Inferior parietal cortex (tissue), 1 donor: Measurements from ENCODE around the gene MESP2.
"Not testable (repeated sequence)": the region's sequence is repeated elsewhere in the genome, so short reads cannot be mapped to it uniquely, and the experiment has no call there.

Source experiments
- DNase-seq: peaks from one replicate; pipeline ENCODE4 v3.0.0-alpha.2; 2016; ENCODE audit errors: extremely low spot score

Gene MESP2

GRCh38 chr15:89781055-89781454 lies 4.9 kb downstream of the MESP2 start:
- DNase-seq, result no peak

- DNase-seq, result no peak
These were observed 5.9 kb downstream of the MESP2 start for GRCh38 chr15:89781891-89782618.

DNA sequence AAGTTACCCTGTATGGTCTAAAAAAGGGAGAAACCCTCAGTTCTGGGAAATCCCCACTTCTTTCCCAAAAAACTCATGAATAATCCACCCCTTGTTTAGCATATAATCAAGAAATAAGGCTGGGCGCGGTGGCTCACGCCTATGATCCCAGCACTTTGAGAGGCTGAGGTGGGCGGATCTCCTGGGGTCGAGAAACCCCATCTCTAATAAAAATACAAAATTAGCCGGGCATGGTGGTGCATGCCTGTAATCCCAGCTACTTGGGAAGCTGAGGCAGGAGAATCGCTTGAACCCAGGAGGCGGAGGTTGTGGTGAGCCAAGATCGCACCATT lies 6.5 kb downstream of the MESP2 start:
- DNase-seq, result not testable (repeated sequence)

DNA sequence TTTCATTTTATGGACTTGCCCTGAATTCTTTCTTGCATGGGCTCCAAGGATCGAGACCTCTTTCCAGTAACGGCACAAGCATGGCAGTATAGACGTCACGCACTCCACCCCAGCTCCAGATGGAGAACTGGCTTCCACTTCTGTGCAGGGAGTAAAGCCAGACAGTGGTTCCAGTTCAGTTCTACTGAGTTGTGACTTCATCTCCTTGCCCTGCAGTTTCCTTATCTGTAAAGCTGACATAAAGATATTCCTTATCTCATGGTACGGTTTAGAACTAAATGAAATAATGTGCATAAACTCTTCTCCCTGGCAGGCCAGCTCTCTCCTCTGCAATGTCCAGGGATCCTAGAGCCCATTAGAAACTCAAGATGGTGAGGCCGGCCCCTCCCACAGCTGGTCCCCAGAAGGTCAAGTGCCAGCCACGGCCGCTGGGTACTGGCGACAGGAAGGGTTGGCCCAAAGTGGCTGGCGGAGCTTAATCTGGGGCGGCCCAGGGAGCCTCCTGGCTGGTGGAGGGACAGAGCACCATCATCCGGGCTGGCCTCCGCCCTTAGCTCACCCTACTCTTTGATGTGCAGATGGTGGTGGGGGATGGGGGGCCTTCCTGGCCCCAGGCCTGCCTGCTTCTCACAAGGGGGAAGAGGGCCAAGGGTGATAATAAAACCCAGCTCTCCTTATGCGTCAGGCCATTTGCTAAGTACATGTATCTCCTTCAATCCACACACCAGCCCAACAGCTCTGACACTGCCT lies 7.2 kb downstream of the MESP2 start:
- no peak for DNase-seq

- DNase-seq, result no peak
These were observed 7.9 kb downstream of the MESP2 start for GRCh38 chr15:89783861-89784685.

DNA sequence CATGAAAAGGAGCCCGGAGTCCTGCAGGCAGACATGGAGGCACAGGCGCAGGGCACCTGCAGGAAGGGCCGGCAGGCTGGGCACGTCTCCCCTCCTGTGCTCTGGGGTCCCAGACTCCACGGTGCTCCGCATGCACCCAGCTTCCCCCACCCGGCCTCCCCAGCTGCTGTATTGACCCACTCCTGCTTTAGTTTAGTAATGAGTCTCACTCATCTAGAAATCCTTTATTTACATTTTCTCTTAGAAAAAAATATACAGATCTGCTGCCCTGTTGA lies 8.5 kb downstream of the MESP2 start:
- DNase-seq, result no peak

DNA sequence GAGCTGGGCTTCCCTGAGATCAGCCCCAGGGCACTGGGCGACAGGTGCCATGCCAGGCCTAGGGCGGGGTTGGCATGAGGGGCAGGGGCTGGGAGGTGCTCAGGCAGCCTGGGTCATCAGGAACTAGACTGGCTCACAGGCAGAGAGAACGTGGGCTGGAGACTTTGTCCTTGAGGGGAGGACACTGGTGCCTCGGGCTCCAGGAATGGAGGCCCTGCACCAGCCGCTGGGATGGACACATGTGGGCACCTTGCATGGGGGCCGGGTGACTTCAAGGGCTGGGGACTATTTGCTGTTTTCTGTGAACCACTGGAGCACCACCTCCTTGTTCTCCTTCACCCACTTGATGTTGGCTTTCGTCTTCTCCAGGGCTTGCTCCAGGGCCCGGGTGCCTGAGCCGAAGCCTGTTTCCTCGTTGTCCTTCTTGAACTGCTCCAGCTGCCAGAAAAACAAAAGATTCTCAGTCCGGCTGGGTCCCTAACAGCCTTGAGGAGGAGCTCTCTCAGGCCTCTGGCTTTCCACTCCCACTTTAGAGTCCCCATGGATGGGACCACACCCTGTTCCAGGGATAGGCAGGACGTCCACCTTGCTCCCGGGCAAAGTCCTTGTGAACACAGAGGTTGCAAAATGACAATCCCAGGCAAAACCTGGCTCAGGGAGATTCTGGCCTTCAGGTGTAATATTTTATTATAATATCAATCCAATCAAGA lies 9.1 kb downstream of the MESP2 start:
- DNase-seq, result no peak

GRCh38 chr15:89785774-89786140 lies 9.6 kb downstream of the MESP2 start:
- DNase-seq, result no peak

DNA sequence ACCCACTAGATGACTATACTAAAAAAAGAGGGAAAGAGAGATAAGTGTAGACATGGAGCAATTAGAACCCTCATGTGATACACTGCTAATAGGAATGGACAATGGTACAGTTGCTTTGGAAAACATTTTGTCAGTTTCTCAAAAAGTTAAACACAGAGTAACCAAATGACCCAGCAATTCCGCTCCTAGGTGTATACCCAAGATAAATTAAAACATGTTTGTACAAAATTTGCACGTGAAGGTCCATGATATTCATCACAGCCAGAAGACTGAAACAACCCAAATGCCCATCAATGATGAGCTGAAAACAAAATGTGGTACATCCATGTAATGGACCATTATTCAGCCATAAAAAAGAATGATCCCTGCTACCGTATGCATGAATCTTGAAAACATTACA lies 11.8 kb downstream of the MESP2 start:
- no peak for DNase-seq

DNA sequence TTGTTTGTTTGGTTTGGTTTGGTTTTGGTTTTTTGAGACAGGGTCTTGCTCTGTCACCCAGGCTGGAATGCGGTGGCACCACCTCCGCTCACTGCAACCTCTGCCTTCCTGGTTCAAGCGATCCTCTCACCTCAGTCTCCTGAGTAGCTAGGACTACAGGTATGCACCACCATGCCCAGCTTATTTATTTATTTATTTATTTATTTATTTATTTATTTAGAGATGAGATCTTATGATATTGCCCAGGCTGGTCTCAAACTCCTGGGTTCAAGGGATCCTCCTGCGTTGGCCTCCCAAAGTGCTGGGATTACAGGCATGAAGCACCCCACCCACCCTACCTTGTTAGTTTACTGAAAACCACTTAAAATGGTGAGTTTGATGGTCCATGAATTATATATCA lies 12.5 kb downstream of the MESP2 start:
- DNase-seq, result not testable (repeated sequence)

- no peak for DNase-seq
These were observed 14.1 kb downstream of the MESP2 start for GRCh38 chr15:89790206-89790605.

- DNase-seq, result no peak
These were observed 14.5 kb downstream of the MESP2 start for GRCh38 chr15:89790661-89791060.

DNA sequence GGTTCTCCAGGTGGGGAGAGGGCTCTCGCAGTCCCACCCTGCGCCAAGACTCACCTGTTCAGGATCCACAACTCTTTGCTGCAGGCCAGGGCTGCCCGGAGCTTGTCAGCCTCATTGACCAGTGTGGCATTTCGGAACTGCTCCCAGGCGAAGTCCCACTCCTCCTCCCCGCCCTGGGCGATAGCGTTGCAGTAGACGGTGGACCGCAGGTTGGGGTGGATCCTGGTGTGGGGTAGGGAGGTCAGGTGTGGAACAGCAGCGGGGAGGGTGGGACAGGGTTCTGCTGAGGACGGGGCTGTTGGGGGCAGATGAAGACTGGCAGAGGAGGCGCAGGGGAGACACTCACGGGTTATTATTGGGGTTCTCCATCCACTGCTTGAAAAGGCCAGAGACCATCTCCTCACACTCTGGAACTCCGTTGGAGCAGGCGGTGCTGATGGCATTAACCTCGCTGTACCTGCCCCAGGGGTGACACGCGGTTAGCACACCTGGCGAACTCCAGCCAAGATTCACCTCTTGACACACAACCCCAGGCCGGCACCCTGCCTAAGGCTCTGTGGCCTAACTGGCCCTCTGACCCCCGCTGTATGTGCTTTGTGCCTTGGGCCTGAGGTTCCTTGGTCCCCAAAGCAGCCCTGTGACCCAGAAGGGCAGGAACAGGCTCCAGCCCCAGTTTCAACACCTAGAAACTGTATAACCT lies 16.1 kb downstream of the MESP2 start:
- no peak for DNase-seq

GRCh38 chr15:89794627-89795241 lies 18.6 kb downstream of the MESP2 start:
- DNase-seq, result no peak

GRCh38 chr15:89795996-89796395 lies 19.9 kb downstream of the MESP2 start:
- DNase-seq, result no peak

DNA sequence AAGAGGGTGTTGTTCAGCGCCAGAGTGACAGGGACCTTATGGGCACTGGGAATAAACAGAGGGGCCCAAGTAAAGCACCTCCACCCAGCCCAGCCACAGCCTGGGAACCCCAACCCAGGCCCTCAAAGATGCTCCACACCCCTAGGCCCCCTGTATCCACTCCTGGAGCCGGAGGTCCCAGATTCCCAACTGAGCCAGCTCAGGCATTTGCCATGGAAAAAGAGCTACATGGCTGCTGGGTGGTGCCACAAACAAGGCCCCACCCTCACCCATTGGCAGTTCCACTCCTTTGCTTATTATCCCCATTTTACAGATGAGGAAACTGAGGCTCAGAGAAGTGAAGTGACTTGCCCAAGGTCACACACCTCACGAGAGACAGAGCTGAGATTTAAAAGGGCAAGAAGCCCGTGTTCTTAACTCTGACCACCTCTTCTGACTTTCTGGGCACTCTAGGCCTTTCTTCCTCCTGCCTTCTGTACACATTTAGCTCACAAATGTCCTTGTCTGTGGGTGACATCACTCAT lies 21.6 kb downstream of the MESP2 start:
- no peak for DNase-seq

DNA sequence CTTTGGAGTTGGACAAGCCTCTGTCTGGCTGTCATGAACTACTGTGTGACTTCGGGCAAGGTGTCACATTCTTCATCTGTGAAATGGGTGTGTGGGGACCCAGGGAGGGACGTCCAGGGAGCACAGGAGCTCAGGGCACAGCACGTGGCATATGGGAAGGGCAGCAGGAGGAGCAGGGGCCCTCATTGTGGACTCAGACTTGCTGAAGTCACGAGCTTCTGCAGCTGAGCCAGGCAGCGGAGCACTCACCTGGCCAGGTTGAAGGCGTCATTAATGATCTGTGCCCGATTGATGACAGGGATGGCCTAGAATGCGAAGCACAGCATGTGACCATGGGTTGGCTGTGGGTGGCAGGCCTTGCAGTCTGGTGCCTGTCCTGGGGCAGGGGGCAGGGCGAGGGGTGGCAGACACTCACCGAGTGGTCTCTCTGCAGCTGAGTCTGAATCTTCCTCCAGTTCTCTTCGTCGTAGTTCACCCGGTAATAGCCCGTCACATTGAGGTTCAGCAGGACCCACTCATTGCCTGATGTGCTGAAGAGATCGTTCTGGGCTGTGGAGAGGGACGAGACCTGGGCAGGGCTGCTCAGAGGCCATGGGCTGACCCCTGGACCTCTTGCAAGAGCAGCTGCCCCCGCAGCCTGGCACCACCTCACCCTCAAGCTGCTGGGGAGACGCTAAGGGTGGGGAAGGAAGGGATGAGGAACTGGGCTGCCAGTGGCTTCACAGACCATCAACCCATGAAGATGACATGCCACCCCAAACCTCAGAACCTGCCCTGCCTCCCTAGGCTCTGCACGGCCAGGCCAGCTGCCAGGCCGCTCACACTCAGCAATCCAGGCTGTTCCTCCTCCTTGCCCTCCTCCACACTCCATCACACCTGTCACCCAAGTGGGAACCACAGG lies 23.1 kb downstream of the MESP2 start:
- DNase-seq, result no peak

DNA sequence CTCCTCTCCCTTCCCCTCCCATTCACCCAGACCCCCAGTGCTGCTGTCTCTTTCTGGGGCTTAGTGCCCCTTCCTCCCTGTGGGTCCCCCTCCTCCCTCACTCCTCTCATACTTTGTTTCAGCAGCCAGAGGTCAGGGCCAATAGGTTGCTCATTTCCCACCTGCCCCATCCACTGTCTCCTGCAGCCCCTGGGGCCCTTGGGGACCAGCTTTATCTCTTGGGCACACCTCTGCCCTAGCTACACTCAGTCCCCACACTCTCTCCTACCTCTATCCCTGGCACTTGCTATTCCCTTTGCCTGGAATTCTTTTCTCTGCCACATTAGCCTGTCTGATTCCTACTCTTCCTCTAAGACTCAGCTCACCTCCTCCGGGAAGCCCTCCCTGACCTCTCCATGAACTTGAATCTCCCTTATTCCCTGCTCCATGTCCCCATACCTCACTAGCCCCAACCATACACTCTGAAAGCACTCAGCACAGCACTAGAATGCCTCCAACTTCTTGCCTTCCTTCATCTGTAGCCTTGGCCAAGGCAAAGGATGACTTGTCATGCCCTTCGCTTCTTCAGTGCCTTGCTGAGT lies 23.9 kb downstream of the MESP2 start:
- DNase-seq, result no peak

GRCh38 chr15:89801471-89802195 lies 25.5 kb downstream of the MESP2 start:
- DNase-seq, result no peak
